ENCODE data around the gene GMDS. TPM values are rescaled to one million over a fixed set of nuclear protein-coding genes. Genes with fewer than 3 reads are reported as not detected.

Gene GMDS
- total and polyA plus RNA-seq, 2 donors (not counting 1 experiment from before 2014, with no cell fraction given), result 11.5 to 16.4 TPM

GRCh38 chr6:1781152-1781816 lies 464.1 kb downstream of the GMDS start:
- Mint-ChIP-seq H3K27me3 (no peaks in the 10 kb centered on the region), H3K4me3 (no peak overlapping the region)
- no peaks in the 10 kb centered on the region for H3K4me1 ChIP-seq (ENCODE audit: control insufficient read depth in 2 of 2, insufficient read depth in 2 of 2, low read length in 2 of 2)

DNA sequence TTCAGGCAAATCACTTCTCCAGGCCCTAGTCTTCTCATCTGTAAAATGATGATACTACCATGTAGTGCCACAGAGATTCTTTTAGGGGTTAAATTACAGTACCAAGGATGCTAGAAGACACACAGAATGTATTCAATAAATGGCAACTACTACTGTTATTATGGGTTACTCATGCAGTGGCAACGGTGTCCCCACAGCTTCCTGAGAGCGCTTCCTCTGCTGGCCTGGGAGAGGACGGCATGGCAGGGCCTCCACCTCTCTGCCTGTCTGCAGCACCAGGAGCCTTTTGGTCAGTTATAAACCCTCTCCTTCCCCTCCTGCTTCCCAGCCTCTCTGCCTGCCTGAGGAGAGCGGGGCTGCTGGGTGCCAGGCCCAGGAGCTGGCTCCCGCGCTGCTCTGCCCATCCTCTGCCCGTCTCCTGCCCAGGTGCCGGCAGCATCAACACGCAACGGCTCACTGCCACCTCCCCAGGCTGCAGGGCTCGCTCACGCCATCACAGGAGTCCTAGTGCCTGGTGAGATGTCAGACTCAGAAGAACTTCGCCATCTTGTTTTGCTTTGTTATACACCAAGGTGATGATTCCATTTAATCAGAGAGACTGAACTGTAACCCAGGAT lies 465.0 kb downstream of the GMDS start:
- Mint-ChIP-seq H3K4me3 (no peak overlapping the region), H3K4me1 (no peaks in the 10 kb centered on the region), H3K27me3 (no peaks in the 10 kb centered on the region), H3K27ac (no peak overlapping the region), H3K9me3 (ENCODE audit: insufficient read depth) (no peaks in the 10 kb centered on the region)
- Histone ChIP-seq H3K79me2 (ENCODE audit: control insufficient read depth, insufficient read depth, low read length) (no peaks in the 10 kb centered on the region), H2AFZ (ENCODE audit: insufficient read depth, low read depth, low read length, poor library complexity, severe bottlenecking) (no peak overlapping the region), H3K4me2 (replicated peaks; ENCODE audit: low read depth, low read length, poor library complexity, severe bottlenecking) (no peak overlapping the region), H3K4me1 (ENCODE audit: control insufficient read depth in 2 of 2, insufficient read depth in 2 of 2, low read length in 2 of 2) (no peaks in the 10 kb centered on the region), H3K36me3 (replicated peaks in 1 of 2; ENCODE audit: control extremely low read depth in 1 of 2, control insufficient read depth in 1 of 2, extremely low read depth in 1 of 2, insufficient read depth in 2 of 2, low read length in 1 of 2) (no peaks in the 10 kb centered on the region), H3K4me3 (ENCODE audit: control extremely low read depth in 1 of 5, extremely low read depth in 1 of 5, insufficient read depth in 1 of 5, low read depth in 2 of 5, low read length in 4 of 5) (no peak overlapping the region), H3K27ac (ENCODE audit: low read length in 2 of 2) (no peak overlapping the region), H4K20me1 (ENCODE audit: control insufficient read depth, insufficient read depth, low read length, poor library complexity, severe bottlenecking) (no peaks in the 10 kb centered on the region), H3K27me3 (replicated peaks in 1 of 4; ENCODE audit: control extremely low read depth in 1 of 4, control insufficient read depth in 3 of 4, insufficient read depth in 4 of 4, low read length in 3 of 4) (no peaks in the 10 kb centered on the region), H3K9me3 (ENCODE audit: control extremely low read depth in 1 of 3, control insufficient read depth in 2 of 3, insufficient read depth in 1 of 3, low read length in 2 of 3) (no peaks in the 10 kb centered on the region), H3K9ac (ENCODE audit: low read length) (no peak overlapping the region)
- DNase-seq, result no peak
- ATAC-seq (ENCODE audit: low read depth), result no peak
- WGBS (ENCODE audit: insufficient coverage), result 89% methylated on average over 12 of the region's 13 CpGs
- POLR2A ChIA-PET, result no interaction called here
- intact Hi-C loops (cut with micrococcal nuclease), result no loop called here
- TF ChIP-seq, protein P1, sequence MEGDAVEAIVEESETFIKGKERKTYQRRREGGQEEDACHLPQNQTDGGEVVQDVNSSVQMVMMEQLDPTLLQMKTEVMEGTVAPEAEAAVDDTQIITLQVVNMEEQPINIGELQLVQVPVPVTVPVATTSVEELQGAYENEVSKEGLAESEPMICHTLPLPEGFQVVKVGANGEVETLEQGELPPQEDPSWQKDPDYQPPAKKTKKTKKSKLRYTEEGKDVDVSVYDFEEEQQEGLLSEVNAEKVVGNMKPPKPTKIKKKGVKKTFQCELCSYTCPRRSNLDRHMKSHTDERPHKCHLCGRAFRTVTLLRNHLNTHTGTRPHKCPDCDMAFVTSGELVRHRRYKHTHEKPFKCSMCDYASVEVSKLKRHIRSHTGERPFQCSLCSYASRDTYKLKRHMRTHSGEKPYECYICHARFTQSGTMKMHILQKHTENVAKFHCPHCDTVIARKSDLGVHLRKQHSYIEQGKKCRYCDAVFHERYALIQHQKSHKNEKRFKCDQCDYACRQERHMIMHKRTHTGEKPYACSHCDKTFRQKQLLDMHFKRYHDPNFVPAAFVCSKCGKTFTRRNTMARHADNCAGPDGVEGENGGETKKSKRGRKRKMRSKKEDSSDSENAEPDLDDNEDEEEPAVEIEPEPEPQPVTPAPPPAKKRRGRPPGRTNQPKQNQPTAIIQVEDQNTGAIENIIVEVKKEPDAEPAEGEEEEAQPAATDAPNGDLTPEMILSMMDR (IDR thresholded peaks at IDR 0.05), result no peak
- TF ChIP-seq EZH2 (IDR thresholded peaks at IDR 0.05; ENCODE audit: borderline replicate concordance, insufficient read depth, low read depth, low read length, poor library complexity, severe bottlenecking), result no peak
- CTCF ChIA-PET, result no interaction called here

More at GRCh38 chr6:1781152-1781816, 464.1 kb downstream of the GMDS start:
- Histone ChIP-seq H3K36me3 (replicated peaks in 1 of 2; ENCODE audit: control extremely low read depth in 1 of 2, control insufficient read depth in 1 of 2, extremely low read depth in 1 of 2, insufficient read depth in 2 of 2, low read length in 1 of 2) (no peaks in the 10 kb centered on the region), H3K4me3 (ENCODE audit: control extremely low read depth in 1 of 5, extremely low read depth in 1 of 5, insufficient read depth in 1 of 5, low read depth in 2 of 5, low read length in 4 of 5) (no peak overlapping the region), H3K9ac (ENCODE audit: low read length) (no peak overlapping the region), H3K27ac (ENCODE audit: low read length in 2 of 2) (no peak overlapping the region), H2AFZ (ENCODE audit: insufficient read depth, low read depth, low read length, poor library complexity, severe bottlenecking) (no peak overlapping the region), H3K4me2 (replicated peaks; ENCODE audit: low read depth, low read length, poor library complexity, severe bottlenecking) (no peak overlapping the region), H3K9me3 (ENCODE audit: control extremely low read depth in 1 of 3, control insufficient read depth in 2 of 3, insufficient read depth in 1 of 3, low read length in 2 of 3) (no peaks in the 10 kb centered on the region), H3K27me3 (replicated peaks in 1 of 4; ENCODE audit: control extremely low read depth in 1 of 4, control insufficient read depth in 3 of 4, insufficient read depth in 4 of 4, low read length in 3 of 4) (no peaks in the 10 kb centered on the region), H4K20me1 (ENCODE audit: control insufficient read depth, insufficient read depth, low read length, poor library complexity, severe bottlenecking) (no peaks in the 10 kb centered on the region), H3K79me2 (ENCODE audit: control insufficient read depth, insufficient read depth, low read length) (no peaks in the 10 kb centered on the region)
- no peaks in the 10 kb centered on the region for H3K9me3 Mint-ChIP-seq (ENCODE audit: insufficient read depth)
- ATAC-seq (ENCODE audit: low read depth) (no peak), DNase-seq (no peak)
- POLR2A ChIA-PET, result no interaction called here
- CTCF ChIA-PET, result no interaction called here
- 96% methylated on average over 10 of the region's 11 CpGs for WGBS (ENCODE audit: insufficient coverage)
- H3K27ac Mint-ChIP-seq, result no peak overlapping the region
- intact Hi-C loops (cut with micrococcal nuclease), result no loop called here
- TF ChIP-seq, protein P1 (IDR thresholded peaks at IDR 0.05), result no peak
- no peak for TF ChIP-seq EZH2 (IDR thresholded peaks at IDR 0.05; ENCODE audit: borderline replicate concordance, insufficient read depth, low read depth, low read length, poor library complexity, severe bottlenecking)
- no peaks in the 10 kb centered on the region for H3K4me1 Mint-ChIP-seq
